Measurements from ENCODE around the gene ODAM. TPM values are rescaled to one million over a fixed set of nuclear protein-coding genes. Genes with fewer than 3 reads are reported as not detected.
"Not testable (repeated sequence)": the region's sequence is repeated elsewhere in the genome, so short reads cannot be mapped to it uniquely, and the experiment has no call there.

Gene ODAM
- total RNA-seq, 2 experiments from 2014 or later, result not detected

DNA sequence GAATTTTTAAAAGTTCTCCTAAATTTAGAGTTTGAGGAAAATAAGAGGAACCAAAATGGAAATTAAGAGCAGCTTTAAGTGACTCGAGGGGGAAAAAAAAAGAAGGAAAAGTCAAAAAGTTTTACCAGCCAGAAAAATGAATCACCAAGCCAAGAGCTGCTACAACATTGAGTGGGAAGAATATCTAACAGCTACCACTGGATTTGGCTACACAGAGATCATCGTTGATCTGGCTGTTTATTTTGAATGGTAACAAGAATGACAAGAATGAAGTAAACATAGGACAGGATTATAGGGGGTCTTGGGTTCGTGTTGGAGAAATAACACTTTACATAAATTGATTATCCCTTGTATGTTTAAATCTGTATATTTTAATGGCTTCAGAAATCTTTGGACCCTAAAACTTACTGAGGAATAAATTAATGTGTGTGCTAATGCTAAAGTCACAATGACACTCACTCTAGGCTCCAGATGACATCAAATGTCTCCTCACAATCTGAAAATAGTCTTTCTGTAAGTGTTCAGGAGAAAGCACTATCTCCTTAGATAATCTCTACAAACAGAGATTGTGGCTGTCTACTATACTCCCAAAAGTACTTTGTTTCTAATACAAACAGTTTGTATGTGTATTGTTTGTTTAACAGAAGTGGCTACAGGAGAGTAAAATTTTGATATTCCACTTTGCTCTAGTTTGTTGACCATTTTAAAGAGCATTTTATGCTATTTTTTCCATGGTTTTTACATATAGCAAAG lies 43.8 kb downstream of the ODAM start:
- Mint-ChIP-seq H3K27me3 (ENCODE audit: low read depth) (no peaks in the 10 kb centered on the region), H3K9me3 (no peaks in the 10 kb centered on the region), H3K36me3 (ENCODE audit: low read depth) (no peaks in the 10 kb centered on the region), H3K4me3 (no peak overlapping the region), H3K27ac (no peak overlapping the region), H3K4me1 (ENCODE audit: low read depth) (no peaks in the 10 kb centered on the region)
- intact Hi-C loops (cut with micrococcal nuclease), result no loop called here
- no peak for DNase-seq
- CTCF ChIA-PET, result interaction anchor here (0.7 kb wide), 1 partner anchor 51 kb away, joined by 3 read pairs; no protein-coding TSS in a partner anchor

DNA sequence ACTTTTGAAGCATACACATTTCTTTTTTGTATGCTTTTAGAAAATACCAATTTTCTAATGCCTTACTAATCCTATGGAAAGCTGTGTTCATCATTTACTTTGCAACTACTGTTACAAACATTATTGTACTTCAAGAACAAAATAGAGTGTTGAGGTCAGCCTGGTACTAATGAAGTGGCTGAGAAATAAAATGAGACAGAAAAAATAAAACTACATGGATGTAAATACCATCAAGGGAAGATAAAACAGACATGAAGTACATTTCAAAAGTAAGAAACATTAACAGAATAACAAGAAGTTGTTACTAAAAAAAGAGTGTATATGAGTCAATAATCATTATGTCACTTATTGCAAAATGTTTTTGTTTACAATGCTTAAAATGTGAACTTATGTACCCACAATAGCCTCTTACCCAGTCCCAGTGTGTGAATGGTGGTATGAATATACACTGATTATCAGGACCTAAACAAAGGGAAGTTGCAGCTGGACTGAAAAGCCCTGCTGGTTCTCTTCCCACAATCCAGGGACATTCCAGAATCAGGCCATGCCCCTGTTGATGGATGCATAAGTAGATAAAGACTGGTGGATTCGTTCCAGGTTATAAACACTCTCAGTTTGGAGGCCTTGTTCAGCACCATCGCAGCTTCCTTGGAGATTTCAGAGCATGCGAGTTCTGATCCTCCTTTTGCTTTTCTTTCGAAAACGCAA lies 44.5 kb downstream of the ODAM start:
- Mint-ChIP-seq H3K4me3 (no peak overlapping the region), H3K36me3 (ENCODE audit: low read depth) (no peaks in the 10 kb centered on the region), H3K27me3 (ENCODE audit: low read depth) (no peaks in the 10 kb centered on the region), H3K4me1 (ENCODE audit: low read depth) (no peaks in the 10 kb centered on the region), H3K9me3 (no peaks in the 10 kb centered on the region), H3K27ac (no peak overlapping the region)
- no peak for DNase-seq
- CTCF ChIA-PET, result interaction anchor here (0.7 kb wide), 1 partner anchor 50 kb away, joined by 3 read pairs; no protein-coding TSS in a partner anchor
- intact Hi-C loops (cut with micrococcal nuclease), result no loop called here

DNA sequence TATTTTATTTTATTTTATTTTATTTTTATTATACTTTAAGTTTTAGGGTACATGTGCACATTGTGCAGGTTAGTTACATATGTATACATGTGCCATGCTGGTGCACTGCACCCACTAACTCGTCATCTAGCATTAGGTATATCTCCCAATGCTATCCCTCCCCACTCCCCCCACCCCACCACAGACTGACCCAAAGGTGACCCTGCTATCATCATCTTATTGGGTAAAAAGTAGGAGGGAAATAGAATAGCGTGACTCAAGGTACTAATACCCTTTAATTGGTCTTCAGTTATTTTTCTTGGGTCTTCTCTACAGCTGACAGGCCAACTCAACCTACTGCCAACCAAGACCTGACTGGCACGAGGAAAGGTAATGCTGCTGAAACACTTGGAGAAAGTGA lies 46.8 kb downstream of the ODAM start, which contains the start of gene CSN3:
TSS of gene CSN3 (plus strand) at position 301 of the 400 bp plus-strand sequence. CDS start 2,223 bp downstream, outside the sequence.
- intact Hi-C loops (cut with micrococcal nuclease), result not testable (repeated sequence)

DNA sequence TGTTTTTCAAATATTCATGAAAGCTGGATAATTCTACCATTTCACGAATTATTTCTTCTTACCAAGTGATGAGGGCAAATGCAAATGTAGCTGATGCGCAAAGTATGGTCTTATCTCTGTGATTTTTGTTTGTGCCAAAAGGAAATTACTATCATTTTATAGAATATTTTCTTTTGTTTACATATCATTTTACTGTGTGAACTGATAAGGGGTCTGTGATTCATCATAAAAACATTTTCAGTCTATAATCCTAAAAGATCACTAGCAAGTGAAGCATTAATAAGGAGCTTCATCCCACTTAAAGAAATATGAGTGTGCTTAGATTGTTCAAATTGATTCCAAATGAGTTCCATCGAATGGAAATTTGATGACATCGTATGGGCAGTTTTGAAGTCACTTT lies 47.6 kb downstream of the ODAM start:
- H3K9me3 Mint-ChIP-seq, result no peaks in the 10 kb centered on the region
- no peak overlapping the region for H3K4me3 Mint-ChIP-seq
- no peak for DNase-seq
- intact Hi-C loops (cut with micrococcal nuclease), result no loop called here
- H3K27ac Mint-ChIP-seq, result no peak overlapping the region
- H3K4me1 Mint-ChIP-seq (ENCODE audit: low read depth), result no peaks in the 10 kb centered on the region
- no peaks in the 10 kb centered on the region for H3K36me3 Mint-ChIP-seq (ENCODE audit: low read depth)
- H3K27me3 Mint-ChIP-seq (ENCODE audit: low read depth), result no peaks in the 10 kb centered on the region
- CTCF ChIA-PET, result no interaction called here

More for the DNA sequence above, 46.8 kb downstream of the ODAM start, which contains the start of gene CSN3:
- H3K4me3 Mint-ChIP-seq; H3K4me1 Mint-ChIP-seq (ENCODE audit: low read depth); H3K27me3 Mint-ChIP-seq (ENCODE audit: low read depth); DNase-seq; CTCF ChIA-PET; H3K27ac Mint-ChIP-seq; H3K36me3 Mint-ChIP-seq (ENCODE audit: low read depth); H3K9me3 Mint-ChIP-seq: not testable (repeated sequence)

DNA sequence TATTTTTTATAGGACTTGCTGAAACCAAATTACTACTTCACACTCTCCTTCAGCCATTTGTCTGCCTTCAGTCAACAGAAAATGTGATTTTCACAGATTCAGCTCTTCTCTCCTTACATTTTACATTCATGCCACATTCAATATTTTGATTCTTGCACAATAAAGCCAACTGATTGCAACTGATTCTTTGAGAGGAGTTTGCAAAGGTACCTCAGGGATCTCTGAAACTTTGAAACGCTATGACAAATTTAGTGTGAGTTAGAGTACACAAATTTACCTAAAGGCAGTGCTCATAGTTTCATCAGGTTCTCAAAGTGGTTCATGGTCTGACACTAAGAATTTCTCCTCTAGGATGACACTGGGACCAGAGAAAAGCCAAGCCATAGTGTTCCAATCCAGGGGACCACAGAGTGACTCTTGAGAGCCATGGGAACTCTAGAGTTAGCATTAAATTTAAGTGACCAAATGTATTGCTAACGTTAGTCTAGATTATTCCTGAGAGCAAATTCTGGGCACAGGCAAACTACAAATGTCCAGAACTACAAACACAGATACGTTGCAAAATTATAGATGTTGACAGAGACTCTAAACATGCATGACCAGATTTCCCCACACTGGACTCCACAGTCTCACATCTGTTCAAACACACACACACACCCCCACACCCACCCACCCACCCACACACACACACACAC lies 55.9 kb downstream of the ODAM start:
- H3K4me1 Mint-ChIP-seq (ENCODE audit: low read depth), result no peaks in the 10 kb centered on the region
- CTCF ChIA-PET, result no interaction called here
- intact Hi-C loops (cut with micrococcal nuclease), result loop anchor here (10.0 kb wide), 1 partner anchor 253 kb away; no protein-coding TSS in a partner anchor

DNA sequence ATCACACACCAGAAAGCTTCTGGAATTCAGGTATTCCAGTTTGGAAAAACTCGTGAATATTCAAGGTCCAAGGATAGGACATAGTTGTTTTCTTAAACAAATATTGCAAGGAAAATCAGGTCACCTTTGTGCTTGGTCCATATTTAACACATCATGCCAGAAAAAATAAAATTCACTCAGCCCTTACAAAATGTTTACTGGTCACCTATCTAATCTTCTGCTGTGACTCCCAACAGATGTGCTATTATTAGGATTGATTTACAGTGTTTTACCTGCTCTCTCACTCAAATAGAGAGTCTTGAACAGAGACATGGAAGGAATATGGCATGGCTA lies 56.4 kb downstream of the ODAM start:
- H3K27ac Mint-ChIP-seq, result no peak overlapping the region
- DNase-seq, result no peak
- H3K27me3 Mint-ChIP-seq (ENCODE audit: low read depth), result no peaks in the 10 kb centered on the region
- H3K4me3 Mint-ChIP-seq, result no peak overlapping the region
- H3K4me1 Mint-ChIP-seq (ENCODE audit: low read depth), result no peaks in the 10 kb centered on the region
- intact Hi-C loops (cut with micrococcal nuclease), result loop anchor here (10.0 kb wide), 1 partner anchor 253 kb away; no protein-coding TSS in a partner anchor
- CTCF ChIA-PET, result no interaction called here
- no peaks in the 10 kb centered on the region for H3K9me3 Mint-ChIP-seq
- no peaks in the 10 kb centered on the region for H3K36me3 Mint-ChIP-seq (ENCODE audit: low read depth)

More for the DNA sequence above, 55.9 kb downstream of the ODAM start:
- no peaks in the 10 kb centered on the region for H3K27me3 Mint-ChIP-seq (ENCODE audit: low read depth)
- no peak overlapping the region for H3K4me3 Mint-ChIP-seq
- no peaks in the 10 kb centered on the region for H3K36me3 Mint-ChIP-seq (ENCODE audit: low read depth)
- DNase-seq, result no peak
- H3K27ac Mint-ChIP-seq, result no peak overlapping the region
- no peaks in the 10 kb centered on the region for H3K9me3 Mint-ChIP-seq

Other genes starting within 250 kb of the ODAM start
- not detected for gene CSN2, start 230.0 kb upstream of the ODAM start, total RNA-seq
- not detected for gene STATH, start 199.8 kb upstream of the ODAM start, total RNA-seq
- not detected for gene HTN3, start 167.3 kb upstream of the ODAM start, total RNA-seq
- gene HTN1, start 145.3 kb upstream of the ODAM start, total RNA-seq, result not detected
- gene PRR27, start 41.5 kb upstream of the ODAM start, total RNA-seq, result not detected
- not detected for gene FDCSP, start 30.4 kb downstream of the ODAM start, total RNA-seq
- gene CSN3, start 46.9 kb downstream of the ODAM start, total RNA-seq, result not detected
- gene CABS1, start 139.3 kb downstream of the ODAM start, total RNA-seq, result not detected
- not detected for gene SMR3A, start 165.0 kb downstream of the ODAM start, total RNA-seq
- gene SMR3B, start 187.4 kb downstream of the ODAM start, total RNA-seq, result not detected
- gene OPRPN, start 202.2 kb downstream of the ODAM start, total RNA-seq, result not detected